Endothelial cell of hepatic sinusoid (primary cell): ENCODE measurements around the gene NDRG3.
"Not testable (repeated sequence)": the region's sequence is repeated elsewhere in the genome, so short reads cannot be mapped to it uniquely, and the experiment has no call there.

Source experiments
- in situ Hi-C: cut with HindIII; loops from 2 replicates; pipeline ENCODE4 v1.10.0; 2017; ENCODE audit warnings: low sequenced_read_pairs

Gene NDRG3

DNA sequence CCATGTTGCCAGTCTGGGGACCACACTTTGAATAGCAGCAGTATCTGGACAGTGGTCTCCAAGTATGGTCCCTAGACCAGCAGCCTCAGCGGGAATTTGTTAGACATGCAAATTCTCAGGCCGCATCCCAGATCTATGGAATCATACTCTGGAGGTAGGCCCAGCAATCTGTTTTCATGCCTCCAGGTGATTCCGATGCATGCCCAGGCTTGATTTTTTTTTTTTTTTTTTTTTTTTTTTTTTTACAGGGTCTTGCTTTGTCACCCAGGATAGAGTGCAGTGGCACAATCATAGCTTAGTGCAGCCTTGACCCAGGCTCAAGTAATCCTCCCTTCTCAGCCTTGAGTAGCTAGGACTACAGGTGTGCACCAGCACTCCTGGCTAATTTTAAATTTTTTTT is 99.2 kb downstream of the NDRG3 start:
- in situ Hi-C loops: loop anchor here (5.0 kb wide), 1 partner anchor 94 kb away; no protein-coding TSS in a partner anchor

DNA sequence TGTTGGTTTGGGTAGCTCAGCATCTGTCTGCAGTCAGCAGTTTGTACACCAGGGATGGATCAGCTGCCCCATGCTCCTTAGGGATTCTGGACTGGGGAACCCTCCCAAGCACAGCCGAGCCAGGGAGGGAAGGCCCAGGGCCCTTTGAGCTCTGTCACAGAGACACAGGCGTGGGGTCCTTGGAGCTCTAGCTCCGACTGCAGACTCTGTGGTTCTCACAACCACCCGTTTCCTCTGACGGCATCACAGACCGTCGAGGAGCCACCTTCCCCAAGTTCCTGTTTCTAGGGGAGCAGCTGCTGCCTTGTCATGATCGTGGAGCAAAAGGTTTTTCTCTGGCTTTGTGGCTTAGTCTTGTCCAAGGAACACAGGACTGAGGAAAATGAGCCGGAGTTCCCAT is 99.9 kb downstream of the NDRG3 start, which contains the start of gene SLA2:
SLA2 (minus strand) TSS at position 199 of the 400 bp plus-strand sequence. CDS start 4,861 bp downstream, outside the sequence.
- in situ Hi-C loops: loop anchor here (5.0 kb wide), 1 partner anchor 94 kb away; no protein-coding TSS in a partner anchor

DNA sequence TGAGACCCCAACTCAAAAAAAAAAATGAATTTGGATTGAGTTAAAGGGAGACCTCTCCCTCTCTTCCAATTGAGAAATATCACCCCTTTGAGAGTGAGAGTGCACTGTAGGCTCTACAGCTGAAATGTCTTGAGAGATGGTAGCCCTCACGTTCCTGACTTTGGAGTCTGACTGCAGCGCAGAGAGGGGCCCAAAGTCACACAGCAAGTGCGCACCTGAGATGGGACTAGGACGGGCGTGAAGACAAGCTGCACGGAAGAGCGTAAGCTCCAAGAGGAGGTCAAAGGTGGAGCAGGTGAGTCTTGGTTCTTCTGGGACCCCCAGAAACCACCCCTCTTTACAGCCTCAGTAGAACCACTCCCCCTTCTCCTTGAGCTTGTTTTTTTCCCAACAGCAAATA is 100.5 kb downstream of the NDRG3 start:
- in situ Hi-C loops: loop anchor here (5.0 kb wide), 1 partner anchor 93 kb away; no protein-coding TSS in a partner anchor

GRCh38 chr20:36644706-36645095 is 101.2 kb downstream of the NDRG3 start:
- in situ Hi-C loops: loop anchor here (5.0 kb wide), 3 partner anchors 42 to 92 kb away; no protein-coding TSS in a partner anchor

DNA sequence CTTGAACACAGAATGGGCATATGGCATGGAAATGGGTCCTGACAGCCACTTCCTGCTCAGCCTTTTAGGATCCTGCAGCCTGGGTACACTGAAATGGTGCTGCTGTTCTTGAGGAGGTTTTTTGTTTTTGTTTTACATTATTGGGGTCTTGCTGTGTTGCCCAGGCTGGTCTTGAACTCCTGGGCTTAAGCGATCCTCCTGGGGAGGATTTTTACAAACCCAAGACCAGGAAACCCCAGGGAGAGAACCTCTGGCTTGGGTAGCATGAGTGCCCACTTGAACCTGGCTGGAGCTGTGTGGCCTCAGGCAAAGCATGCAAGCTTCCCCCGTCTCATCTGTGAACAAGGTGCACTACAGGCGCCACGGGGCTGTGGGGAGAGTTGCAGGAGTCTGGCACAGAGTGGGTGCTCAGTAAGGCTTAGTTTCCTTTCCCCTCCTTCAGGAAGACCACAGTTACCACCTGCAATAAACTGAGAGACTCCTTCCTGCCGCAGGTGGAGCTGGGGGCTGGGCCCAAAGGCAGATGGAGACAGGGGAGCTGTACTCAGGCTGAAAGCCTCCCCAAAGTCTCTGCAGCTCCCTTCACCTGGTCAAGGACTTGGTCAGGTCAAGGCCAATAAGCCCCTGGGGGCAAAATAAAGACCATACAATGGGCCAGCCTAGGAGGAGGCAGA is 101.7 kb downstream of the NDRG3 start:
- in situ Hi-C loops: loop anchor here (5.0 kb wide), 2 partner anchors 42 to 58 kb away; no protein-coding TSS in a partner anchor

- in situ Hi-C loops: loop anchor here (5.0 kb wide), 2 partner anchors 40 to 60 kb away; no protein-coding TSS in a partner anchor
Observed at GRCh38 chr20:36642136-36642535, 103.8 kb downstream of the NDRG3 start.

DNA sequence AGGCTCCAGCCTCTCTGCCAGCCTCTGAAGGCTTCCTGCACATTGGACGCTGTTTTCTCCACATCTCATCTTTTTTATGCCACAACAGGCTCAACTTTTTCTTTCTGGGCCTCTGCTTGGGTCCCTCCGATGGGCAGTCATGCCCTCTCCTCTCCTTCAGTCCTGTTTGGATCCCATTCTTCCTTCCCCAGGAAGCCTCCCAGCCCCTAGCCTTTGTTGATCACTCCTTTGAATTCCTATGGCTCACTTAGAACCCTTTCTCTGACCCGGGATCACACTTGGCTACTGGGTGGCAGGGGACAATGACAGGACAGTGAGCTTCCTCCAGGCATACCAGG is 104.4 kb downstream of the NDRG3 start:
- in situ Hi-C loops: loop anchor here (5.0 kb wide), 2 partner anchors 39 to 61 kb away; no protein-coding TSS in a partner anchor

GRCh38 chr20:36638876-36639400 is 107.0 kb downstream of the NDRG3 start:
- in situ Hi-C loops: not testable (repeated sequence)

GRCh38 chr20:36634342-36634741 is 111.5 kb downstream of the NDRG3 start:
- in situ Hi-C loops: no loop called here

DNA sequence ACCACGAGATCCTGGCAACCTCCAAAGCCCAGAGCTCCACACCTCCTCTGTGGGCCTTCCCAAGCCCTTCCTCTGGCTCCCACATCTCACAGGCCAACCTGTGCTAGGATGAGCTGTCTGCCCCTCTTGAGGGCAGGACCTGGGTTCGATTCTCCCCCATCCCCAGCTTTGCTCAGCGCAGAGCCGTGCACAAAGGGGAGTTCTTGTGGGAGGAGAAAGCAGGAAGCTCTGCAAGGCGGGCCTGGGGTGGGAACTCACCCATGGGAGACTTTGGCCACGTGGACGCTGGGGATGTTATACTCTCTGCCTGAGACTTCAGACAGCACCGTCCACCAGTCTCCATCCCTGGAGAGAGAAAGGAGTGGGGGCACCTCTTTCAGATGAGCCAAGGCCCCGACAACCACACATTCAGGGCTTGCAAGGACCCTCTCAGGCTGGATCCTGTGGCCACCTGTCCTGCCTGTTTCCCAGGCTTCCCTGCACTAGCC is 112.6 kb downstream of the NDRG3 start:
- in situ Hi-C loops: no loop called here

DNA sequence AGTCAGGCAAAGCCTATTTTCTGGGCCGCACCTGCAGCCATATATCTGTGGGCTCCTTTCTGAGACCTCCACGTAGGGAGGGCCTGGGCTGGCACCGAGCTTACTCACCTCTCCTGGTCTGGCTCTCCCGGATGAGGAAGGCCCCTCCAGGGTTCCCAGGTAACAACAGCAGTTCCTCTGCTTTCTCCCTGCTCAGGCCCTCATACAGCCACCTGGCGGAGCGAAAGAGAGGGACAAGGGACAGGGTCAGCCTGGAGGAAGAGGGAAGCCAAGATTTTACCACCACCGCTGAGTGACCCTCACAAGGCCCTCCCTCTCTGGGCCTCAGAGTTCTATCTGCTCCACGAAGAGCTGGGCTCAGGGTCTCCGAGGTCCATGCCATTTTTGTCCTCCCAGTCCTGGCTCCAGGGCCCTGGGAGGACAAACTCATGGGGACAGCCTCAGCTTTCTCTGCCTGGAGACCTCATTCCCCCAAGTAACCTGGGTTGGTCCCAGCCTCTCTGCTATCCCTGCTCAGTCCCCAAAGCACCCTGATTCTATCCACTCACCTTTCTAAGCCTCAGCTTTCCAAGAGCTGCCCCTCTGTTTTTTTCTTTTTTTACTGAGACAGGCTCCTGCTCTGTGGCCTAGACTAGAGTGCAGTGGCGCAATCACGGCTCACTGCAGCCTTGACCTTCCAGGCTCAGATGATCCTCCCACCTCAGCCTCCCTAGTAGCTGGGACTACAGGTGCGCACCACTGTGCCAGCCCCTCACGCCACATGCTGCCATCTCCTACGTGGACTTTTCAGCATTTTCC is 113.2 kb downstream of the NDRG3 start:
- in situ Hi-C loops: no loop called here

GRCh38 chr20:36632147-36632486 is 113.8 kb downstream of the NDRG3 start:
- in situ Hi-C loops: no loop called here

GRCh38 chr20:36631646-36632045 is 114.2 kb downstream of the NDRG3 start:
- in situ Hi-C loops: no loop called here

DNA sequence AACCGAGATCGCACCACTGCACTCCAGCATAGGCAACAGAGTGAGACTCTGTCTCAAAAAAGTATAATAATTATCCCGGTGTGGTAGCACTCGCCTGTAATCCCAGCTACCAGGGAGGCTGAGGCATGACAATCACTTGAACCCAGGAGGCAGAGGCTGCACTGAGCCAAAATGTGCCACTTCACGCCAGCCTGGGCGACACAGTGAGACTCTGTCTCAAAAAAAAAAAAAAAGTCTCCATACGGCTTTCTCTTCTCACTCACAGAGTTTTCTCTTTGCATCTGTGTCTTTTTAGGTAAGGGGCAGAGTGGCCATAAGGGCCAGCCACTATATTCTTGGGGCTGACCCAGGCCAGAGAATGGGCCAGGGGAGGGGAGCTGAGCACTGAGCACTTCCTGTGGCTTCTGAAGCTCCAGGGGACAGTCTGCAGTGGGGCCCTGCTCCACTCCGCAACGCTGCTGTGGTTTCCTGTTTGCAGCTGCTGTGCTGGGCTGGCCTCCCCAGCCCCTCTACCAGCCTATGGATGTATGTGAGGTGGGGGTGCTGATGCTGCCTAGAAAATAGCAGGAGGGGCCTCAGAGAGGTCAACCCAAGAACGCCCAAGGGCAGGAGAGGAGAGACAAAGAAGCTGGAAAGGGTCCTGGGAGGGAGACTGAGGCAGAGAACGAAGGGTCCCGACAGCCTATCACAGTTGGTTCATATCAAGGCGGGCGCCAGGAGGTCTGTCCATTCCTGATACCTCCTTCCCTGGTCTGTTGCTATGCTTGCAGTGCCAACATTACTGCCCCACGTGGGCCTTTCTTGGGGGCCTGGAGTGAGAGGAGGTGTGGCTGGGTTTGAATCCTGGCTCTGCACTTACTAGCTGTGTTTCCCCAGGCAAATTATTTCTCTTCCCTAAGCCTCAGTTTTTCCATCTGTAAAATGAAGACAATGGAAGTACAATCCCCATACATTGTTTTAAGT is 115.9 kb downstream of the NDRG3 start:
- in situ Hi-C loops: no loop called here

DNA sequence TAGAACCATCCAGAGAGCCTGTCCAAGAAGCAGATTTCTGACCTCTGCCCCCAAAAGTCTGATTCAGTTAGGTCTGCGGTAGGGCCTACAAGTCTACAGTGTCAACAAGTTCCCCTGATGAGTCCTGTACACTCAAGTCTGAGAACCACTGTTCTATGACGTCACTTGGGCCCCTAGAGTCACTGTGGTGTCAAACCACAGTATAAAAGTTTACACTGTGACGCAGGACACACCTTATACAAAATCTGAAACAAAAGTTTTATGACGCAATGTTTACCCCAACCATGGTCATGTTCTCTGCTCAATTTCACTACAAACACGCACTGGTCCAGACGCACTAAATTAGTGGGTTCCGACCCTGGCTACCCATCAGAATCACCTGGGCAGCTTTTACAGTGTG is 117.8 kb downstream of the NDRG3 start:
- in situ Hi-C loops: no loop called here

GRCh38 chr20:36624944-36625324 is 121.0 kb downstream of the NDRG3 start:
- in situ Hi-C loops: no loop called here

DNA sequence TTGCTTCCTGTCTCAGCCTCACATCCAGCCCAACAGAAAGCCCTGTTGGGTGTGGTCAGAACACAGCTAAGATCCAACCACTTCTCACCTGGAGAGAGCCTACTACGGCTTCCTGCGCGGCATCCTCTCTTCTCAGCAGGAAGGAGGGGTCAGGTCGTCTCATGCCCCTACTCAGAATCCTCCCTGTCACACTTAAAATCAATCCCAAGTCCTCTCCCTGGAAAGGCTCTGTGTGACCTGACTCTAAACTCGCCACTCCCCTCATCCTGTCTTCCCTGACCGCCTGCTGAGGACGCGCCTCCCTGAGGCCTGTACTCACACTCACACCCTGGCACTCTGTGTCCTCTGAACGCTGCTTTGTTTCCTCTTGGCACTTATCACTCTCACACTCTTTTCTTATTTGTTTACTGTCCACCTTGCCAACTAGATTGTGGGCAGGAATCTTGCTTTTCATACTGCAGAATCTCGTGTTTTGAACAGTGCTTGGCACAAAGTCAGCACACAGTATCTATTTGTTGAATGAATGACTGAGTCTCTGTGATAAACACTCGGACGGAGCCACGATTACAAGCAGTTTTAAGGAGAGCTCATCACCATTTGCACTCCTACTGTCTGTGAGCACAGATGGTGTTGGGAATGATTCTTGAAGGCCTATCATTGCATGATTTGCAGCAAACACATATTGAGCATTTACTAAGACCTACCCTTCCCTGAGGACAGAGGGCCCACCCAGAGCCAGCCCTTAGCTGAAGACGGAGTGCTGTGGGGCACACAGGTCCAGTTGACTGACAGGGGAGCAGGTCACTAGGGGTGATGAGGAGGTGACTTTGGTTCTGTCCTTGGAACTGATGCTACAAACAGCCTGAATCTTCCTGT is 121.6 kb downstream of the NDRG3 start:
- in situ Hi-C loops: no loop called here

GRCh38 chr20:36623444-36623843 is 122.4 kb downstream of the NDRG3 start:
- in situ Hi-C loops: no loop called here

- in situ Hi-C loops: no loop called here
Observed at GRCh38 chr20:36620917-36621316, 125.0 kb downstream of the NDRG3 start.
